Smooth muscle cell of bladder (primary cell): ENCODE measurements around the gene SLC5A8. TPM values are rescaled to one million over a fixed set of nuclear protein-coding genes. Genes with fewer than 3 reads are reported as not detected.

Source experiments
- total RNA-seq: library from RNA; depleted of rRNA; stranded (reverse); fragments of >200 nt; gene quantifications from 2 replicates; pipeline ENCODE4 v1.2.3, GENCODE V29; 2014

The SLC5A8 gene, protein sequence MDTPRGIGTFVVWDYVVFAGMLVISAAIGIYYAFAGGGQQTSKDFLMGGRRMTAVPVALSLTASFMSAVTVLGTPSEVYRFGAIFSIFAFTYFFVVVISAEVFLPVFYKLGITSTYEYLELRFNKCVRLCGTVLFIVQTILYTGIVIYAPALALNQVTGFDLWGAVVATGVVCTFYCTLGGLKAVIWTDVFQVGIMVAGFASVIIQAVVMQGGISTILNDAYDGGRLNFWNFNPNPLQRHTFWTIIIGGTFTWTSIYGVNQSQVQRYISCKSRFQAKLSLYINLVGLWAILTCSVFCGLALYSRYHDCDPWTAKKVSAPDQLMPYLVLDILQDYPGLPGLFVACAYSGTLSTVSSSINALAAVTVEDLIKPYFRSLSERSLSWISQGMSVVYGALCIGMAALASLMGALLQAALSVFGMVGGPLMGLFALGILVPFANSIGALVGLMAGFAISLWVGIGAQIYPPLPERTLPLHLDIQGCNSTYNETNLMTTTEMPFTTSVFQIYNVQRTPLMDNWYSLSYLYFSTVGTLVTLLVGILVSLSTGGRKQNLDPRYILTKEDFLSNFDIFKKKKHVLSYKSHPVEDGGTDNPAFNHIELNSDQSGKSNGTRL
- total RNA-seq = not detected in 2 replicates

DNA sequence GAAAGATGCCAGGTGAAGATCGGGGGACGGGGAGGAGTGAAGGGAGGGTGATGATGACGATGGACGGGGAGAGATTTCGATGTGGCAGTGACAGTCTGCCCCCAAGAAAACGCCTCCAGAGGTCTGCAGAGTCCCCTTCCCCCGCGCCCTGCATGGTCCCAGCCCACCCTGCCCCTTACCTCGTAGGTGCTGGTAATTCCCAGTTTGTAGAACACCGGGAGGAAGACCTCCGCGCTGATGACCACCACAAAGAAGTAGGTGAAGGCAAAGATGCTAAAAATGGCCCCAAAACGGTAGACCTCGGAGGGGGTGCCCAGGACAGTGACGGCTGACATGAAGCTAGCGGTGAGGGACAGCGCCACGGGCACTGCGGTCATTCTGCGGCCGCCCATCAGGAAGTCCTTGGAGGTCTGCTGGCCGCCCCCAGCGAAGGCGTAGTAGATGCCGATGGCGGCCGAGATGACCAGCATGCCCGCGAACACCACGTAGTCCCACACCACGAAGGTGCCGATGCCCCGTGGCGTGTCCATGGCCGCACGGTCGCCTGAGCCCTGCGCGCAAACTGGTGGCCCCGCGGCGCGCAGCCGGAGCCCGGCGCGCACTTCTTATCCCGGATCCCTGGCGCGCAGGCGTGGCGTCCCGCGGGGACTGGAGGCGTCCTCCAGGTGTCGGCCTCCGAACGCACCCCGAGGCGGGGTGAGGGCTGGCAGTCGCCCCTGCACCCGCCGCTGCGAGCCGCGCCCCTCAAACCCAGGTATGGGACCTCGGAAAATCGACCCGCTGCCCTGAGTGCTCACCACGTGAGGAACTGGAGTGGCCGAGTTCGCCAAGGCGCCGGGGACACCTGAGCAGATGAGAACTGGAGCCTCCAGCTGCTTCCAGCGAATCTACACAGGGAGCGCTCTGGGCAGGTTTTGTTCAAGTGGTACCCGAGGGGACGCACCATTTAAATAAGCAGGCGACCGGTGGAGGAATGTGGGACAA, at the start of gene SLC5A8:
Gene SLC5A8, minus strand, starts transcription at position 920 of the 984 bp plus-strand sequence. Its CDS starts 390 bp downstream, at position 530.

Other genes with a start within 250 kb of the SLC5A8 start
- gene UTP20, start 69.9 kb upstream of the SLC5A8 start, total RNA-seq = 9.1 and 11.4 TPM in 2 replicates
- gene ARL1, start 197.5 kb upstream of the SLC5A8 start, total RNA-seq = 71.5 and 117 TPM in 2 replicates